HG03558 (cell line): Measurements from ENCODE around the gene DNAJC9.
"Not testable (repeated sequence)": the region's sequence is repeated elsewhere in the genome, so short reads cannot be mapped to it uniquely, and the experiment has no call there.

Source experiments
- ATAC-seq: cut with Tn5 transposase; IDR thresholded peaks from one replicate; pipeline ENCODE4 v1.9.1; 2021; ENCODE audit warnings: moderate number of reproducible peaks; ENCODE audit not compliant: unreplicated experiment; ENCODE audit errors: extremely low read depth

DNAJC9 gene, protein sequence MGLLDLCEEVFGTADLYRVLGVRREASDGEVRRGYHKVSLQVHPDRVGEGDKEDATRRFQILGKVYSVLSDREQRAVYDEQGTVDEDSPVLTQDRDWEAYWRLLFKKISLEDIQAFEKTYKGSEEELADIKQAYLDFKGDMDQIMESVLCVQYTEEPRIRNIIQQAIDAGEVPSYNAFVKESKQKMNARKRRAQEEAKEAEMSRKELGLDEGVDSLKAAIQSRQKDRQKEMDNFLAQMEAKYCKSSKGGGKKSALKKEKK

DNA sequence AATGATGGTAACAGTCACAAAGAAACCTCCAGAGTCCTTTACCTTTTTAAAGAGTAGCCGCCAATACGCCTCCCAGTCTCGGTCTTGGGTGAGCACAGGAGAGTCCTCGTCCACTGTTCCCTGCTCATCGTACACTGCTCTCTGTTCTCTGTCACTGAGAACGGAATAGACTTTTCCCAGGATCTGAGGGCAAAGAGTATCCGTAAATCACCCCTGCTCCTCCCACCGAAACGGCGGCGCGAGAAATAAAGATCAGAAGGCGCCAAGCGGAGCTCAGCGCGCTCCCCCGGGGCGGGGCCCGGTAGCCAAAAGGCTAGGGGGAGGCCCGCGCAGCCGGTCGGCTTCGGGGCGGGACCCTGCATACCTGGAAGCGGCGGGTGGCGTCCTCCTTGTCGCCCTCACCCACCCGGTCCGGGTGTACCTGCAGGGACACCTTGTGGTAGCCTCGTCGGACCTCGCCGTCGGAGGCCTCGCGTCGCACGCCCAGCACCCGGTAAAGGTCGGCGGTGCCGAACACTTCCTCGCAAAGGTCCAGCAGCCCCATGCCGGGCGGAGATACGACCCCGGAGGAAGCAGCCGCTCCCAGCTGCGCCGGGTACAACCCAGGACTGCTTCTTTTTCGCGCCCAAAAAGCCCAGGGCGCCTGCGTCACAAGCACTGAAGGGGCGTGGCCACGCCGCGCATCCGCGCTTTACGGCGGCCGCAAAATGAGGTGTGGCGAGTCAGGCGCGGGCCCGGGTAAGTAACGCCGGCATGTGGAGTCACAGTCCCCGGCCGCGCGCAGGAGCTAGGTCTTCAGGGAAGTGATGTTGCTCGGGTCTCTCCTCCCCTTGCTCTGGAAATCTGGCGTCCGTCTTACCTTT, at the start of gene DNAJC9:
TSS of gene DNAJC9 (minus strand) at position 610 of the 863 bp plus-strand sequence. CDS start at position 544, 66 bp downstream.
- peak; percentile 55 for ATAC-seq

DNA sequence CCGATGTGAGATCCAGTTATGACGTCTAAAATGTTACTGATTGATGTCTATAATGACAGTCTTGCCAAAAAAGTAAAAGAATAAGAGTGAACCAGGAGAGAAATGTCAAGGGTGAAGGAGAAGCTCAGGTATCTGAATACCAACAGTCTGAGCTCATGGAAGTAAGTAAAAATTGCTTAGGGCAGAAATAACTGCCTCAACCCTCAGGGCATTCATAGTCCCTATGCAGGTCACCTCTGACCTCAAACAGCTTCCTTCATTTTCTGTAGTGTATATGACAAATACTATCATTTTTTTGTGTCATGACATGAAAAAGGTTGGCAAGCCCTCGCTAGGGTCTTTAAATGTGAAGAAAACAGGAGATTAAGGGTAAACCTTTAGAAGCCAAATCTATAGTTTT, 46.4 kb upstream of the DNAJC9 start:
- ATAC-seq: no peak

DNA sequence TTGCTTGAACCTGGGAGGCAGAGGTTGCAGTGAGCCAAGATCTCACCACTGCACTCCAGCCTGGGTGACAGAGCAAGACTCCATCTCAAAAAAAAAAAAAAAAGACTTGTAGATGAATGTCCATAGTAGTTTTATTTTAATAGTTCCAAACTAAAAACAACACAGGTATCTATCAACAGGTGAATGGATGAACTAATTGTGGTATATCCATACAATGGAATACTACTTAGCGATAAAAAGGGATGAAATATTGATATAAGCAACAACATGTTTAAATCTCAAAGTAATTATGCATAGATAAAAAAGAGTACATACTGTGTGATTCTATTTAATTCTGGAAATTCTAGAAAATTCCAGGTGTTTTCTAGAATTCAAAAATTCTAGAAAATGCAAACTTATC, 42.9 kb upstream of the DNAJC9 start:
- no peak for ATAC-seq

DNA sequence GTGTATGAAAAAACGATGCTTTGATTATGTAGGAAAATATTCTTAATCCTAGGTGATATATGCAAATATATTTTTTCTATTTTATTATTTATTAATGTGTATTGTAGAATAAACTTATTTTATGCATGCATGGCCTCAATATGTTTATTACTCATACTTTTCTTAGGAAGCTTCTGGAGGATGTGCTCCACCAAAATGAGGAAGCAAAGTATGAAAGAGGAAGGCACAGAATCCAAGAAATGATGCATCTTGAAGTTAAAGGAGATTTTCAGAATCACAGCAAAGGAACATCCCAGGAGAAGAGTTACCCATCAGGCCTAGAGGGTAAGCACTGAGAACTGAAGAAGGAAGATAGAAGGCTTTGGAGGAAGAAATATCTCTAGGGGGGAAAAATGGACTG, 40.4 kb upstream of the DNAJC9 start:
- no peak for ATAC-seq

DNA sequence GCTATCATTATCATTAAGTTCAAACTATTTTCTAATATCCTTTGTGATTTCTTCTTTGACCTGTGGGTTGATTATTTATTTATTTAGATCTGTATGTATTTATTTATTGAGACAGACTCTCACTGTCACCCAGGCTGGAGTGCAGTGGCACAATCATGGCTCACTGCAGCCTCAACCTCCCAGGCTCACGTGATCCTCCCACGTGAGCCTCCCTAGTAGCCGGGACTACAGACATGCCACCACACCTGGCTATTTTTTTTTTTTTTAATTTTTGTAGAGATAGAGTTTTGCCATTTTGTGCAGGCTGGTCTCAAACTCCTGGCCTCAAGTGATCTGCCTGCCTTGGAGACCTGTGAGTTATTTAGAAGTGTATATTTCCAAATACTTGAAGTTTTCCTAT, 34.0 kb upstream of the DNAJC9 start:
- no peak for ATAC-seq

DNA sequence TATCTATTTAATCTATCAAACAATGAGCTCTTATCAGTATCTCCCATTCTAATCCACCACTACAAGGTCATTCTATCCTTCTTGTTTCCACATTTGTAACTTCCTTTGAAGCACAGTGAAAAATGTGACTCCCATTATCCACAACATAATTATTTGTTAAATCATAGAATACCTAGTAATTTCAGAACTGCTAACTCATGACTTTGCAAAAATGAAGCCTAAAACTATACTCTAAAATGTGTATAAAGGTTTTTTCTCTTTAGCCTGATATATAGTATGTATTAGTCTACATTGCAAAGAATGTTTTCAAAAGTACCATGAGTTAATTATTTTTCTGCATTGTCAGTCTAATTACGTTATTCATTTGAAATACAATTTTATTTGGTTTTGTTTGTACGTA, 17.4 kb upstream of the DNAJC9 start:
- no peak for ATAC-seq

DNA sequence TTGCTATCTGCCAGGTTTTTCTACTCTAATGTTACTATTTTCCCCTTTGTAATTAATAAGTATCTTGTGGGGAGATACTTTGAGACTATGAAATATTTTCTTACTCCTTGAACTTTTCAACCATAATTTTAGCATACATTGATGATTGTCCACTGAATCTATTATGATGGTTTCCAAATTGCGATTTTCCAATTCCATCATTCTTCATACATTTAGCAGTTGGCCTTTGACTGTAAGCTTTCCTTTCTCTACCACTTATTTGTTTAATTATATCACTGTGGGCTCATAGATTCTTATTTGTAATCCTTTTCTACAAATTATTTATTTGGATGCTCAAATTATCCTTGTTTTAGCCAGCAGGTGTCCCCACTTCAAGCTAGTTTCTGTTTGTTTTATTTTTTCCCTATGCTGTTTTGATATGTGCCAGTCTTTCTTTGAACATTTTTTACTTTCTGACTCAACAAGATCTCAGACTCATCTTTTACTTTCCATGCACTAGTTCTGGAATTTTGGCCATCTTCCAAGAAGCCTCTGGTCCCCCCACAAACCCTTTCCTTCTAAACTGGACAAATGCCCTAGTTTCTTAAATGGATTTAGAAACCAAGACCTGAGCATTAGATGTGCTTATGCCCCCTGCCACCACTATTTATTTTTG, 16.8 kb upstream of the DNAJC9 start:
- ATAC-seq: no peak

DNA sequence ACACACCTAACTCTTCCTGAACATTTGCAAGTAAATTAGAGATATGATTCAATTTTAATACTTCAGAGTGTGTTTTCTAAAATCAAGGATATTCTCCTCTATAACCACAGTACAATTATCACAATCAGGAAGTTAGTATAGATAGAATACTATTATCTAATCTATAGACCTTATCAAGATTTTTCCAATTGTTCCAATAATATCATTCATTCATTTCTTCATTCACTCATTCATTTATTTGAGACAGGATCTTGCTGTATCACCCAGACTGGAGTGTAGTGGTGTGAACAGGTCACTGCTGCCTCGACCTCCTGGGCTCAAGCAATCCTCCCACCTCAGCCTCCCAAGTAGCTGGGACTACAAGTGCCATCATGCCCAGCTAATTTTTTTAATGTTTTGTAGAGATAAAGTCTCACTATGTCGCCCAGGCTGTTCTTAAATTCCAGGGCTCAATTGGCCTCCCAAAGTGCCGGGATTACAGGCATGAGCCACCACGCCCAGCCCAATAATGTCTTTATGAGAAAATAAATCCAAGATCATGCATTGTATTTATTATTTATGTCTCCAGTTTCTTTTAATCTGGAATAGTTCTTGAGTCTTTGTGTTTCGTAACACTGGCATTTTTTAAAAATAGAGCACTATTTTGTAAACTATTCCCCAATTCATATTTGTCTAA, 16.0 kb upstream of the DNAJC9 start:
- ATAC-seq: no peak

DNA sequence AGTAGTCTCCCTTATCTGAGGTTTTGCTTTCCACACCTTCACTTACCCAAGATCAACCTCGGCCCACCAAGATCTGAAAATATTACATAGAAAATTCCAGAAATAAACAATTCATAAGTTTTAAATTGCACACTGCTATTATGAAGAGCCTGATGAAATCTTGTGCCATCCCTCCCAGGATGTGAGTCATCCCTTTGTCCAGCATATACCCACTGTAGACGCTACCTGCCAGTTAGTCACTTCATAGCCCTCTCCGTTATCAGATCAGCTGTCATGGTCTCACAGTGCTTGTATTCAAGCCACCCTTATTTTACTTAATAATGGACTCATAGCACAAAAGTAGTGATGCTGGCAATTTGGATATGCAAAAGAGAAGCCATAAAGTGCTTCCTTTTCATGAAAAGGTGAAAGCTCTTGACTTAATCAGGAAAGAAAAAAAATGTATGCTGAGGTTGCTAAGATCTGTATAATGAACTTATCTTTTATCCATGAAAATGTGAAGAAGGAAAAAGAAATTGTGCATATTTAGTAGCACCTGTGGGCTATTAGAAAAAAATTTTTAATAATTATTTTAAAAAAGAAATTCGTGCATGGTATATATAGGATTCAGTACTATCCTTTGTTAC, 15.2 kb upstream of the DNAJC9 start:
- no peak for ATAC-seq

DNA sequence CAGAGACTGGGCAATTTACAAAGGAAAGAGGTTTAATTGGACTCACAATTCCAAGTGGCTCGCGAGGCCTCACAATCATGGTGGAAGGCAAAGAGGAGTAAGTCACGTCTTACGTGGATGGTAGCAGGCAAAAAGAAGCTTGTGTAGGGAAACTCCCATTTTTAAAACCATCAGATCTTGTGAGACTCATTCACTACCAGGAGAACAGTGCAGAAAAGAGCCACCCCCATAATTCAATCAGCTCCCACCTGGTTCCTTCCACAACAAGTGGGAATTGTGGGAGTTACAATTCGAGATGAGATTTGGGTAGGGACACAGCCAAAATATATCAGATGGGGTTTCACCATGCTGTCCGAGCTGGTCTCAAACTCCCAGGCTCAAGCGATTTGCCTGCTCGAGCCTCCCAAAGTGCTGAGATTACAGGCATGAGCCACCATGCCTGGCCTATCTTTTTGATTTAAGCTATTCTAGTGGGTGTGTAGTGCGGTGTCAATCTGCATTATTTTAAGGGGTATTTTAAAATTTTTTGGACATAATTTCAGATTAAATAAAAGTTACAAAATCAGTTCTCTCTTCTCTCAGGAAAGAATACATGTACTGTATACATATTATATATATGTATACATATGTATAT, 14.4 kb upstream of the DNAJC9 start:
- ATAC-seq: no peak

DNA sequence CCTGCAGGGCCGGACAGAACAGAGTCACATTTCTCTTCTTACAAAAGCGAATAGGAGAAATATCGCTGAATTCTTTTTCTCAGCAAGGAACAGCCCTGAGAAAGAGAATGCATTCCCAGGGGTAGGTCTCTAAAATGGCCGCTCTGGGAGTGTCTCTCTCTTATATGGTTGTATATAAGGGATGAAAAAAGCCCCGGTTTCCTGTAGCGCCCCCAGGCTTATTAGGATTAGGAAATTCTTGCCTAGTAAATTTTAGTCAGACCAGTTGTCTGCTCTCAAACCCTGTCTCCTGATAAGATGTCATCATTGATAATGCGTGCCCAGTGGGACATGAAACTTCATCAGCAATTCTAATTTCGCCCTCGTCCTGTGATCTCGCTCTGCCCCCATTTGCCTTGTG, 11.6 kb upstream of the DNAJC9 start:
- ATAC-seq: not testable (repeated sequence)

DNA sequence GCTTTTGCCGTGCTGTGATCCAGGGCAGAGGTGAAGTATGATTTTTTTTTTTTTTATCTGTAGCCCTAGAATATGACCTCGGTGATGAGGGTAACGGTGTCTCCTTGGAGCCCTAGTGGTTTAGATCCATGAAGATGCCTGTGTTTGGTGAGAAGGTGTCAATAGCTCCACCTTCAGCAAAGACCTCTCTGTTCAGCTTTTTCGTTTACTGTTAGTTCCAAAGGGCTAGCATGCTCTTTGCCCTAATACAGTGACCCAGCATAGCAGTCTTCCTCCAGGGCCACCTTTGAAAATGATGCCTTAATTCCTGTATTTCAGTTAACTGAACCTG, 6.1 kb upstream of the DNAJC9 start:
- no peak for ATAC-seq

DNA sequence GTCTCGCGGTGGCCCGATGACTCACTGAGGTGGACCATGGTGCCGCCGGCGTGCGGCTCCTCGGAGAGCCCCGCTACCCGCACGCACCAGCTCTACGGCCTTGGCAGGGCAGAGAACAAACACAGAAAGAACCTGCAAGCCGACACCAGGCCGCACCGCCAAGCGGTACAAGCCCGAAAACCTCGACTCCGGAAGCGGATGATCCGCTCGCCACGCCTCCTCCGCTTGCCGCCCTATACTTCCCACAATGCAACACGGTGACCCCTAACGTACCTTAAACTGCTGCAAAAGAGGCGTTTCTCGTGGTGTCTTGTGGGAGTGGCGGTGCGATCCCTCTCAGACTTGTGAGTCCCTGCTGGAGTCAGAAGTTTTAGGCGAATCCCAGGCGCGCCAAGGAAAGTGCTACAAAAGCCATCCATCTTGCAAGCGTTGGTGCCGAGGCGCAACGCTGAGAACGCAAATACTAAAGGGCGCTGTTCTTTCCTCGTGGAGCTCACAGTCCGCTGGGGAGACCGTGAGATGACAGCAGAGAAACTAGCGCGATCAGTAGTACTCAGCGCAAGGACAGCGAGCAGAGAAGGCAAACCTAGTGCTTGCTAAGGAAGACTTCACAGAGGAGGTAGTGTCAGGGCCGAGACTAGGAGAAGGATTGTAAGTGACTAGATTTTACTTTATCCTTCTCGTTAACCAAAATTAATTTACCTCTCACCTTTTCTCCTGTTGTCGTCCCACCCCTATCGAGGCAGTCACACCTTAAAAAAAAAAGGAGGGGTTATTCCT, 5.6 kb upstream of the DNAJC9 start, which contains the start of gene MRPS16:
TSS of gene MRPS16 (minus strand) at position 200 of the 780 bp plus-strand sequence. CDS start at position 38, 162 bp downstream.
- no peak for ATAC-seq

DNA sequence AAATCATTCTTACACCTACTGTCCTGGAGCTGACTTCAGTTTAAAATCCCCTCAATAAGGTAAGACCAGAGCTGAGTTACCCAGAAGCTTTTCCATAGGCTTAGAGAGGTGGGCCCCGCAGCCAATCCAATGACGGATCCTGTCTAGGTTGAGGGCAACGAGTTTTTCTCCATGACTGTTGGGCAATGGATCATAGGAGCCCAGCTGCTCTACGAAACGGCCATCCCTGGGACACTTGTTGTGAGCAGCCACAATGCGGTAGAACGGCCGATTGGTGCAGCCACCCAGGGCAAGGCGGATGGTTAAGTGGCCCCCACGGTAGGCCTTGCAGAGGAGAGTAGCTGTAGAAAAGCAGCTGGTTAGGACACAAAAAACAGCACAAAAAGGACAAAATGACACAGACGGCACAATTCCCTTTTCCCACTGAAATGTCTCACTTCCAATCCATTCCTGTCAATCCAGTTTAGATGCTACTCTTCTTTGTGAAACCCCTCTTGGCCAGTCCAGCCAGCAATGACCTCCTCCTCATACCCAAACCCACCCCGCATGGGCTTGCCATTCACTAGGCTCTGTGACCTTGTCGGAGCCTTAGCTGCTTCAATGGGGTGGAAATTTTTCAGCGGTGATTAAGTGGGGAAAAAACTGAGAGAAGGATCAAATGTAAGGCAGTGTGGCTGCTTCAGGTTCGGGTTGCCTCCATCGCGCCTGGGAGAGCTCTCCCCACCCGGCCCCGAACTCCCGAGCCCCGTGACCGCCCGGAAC, 4.8 kb upstream of the DNAJC9 start:
- ATAC-seq: no peak

DNA sequence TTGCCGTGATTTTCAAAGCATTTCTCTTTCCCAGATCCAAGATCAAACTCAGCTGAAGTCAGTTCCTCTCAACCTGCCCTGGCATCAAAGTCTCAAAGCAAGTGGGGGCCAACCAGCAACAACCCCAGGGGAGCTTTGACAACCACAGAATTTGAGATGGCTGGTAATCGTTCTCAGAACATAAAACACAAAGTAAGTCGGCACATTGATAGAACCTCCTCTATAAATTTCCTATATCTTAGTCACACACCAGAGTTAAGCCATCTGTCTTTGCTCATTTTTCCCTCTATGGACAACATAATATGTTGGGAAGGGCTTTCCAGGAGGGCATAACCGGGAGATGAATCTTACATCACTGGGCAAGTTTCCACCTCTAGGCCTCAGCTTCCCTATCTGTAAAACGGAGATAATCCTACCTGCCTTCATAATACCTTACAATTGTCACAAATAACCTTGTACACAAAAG, 1.2 kb upstream of the DNAJC9 start:
- no peak for ATAC-seq

DNA sequence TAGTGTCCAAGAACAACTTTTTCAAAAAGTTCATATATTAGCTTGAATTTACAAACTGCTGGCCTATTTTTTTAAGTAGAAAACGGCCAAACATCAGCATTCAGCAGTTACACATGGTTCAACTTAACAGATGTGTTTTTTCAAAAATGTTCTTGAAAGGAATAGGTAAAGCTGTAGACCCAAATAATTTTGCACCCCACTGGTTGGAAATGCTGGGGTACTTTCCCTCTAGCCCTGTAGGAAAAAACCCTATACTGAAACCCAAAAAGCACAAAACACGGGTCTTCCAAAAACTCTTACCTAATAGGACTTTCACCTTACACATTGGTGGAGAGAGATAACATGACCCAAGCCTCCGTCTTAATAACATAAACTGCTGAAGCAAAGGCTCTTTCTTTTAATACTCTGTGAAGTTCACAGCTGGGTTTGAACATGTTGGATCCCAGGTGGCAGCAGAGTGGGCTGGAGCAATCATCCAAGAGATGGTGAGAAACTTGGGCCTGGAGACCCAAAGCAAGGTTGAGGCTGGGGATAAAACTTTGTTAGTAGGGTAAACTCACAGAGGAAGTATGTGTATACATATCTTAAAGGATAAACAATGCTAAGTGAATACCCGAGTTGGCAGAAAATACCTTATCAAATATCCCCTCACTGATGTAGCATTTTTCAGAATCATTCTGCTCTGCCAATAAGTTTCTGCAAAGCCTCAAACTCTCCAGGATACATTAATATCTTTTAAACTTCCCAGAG, 629 bp upstream of the DNAJC9 start:
- ATAC-seq: no peak

DNA sequence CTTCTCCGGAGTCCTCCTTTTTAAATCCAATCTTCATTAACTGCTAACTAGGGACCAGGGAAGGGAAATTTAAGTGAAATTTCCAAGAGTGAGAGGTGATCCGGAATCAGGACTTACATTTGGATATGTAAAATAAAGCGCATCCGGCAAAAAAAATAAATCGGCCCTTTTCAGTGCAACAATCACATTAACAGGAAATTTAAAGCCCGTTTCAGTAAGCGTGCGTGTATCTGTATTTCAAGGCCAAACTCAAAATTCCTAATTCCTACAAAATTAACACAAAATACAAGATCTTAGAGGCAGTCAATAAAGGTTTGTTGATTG, 771 bp downstream of the DNAJC9 start:
- no peak for ATAC-seq
